Measurements from ENCODE around the gene EEIG1. TPM values are rescaled to one million over a fixed set of nuclear protein-coding genes. Genes with fewer than 3 reads are reported as not detected.
A peak's percentile ranks its signal among the peaks of the same experiment; 100 is the strongest.

The EEIG1 gene
- total and polyA plus RNA-seq, 9 of the 15 experiments (the other 6 are each of a cell fraction or from before 2014, with no cell fraction given): 0.17 to 16.7 (median 3.6) TPM

GRCh38 chr9:128001779-128002298 is 21.1 kb upstream of the EEIG1 start (continued):
- TF ChIP-seq GTF3C2 (IDR thresholded peaks at IDR 0.05; ENCODE audit: borderline replicate concordance, extremely low read depth, insufficient read length): no peak
- no peak for TF ChIP-seq SRSF3 (IDR thresholded peaks at IDR 0.05; ENCODE audit: insufficient read depth, low read length)
- no peak for TF ChIP-seq PRPF4 (IDR thresholded peaks at IDR 0.05; ENCODE audit: insufficient read depth, low read depth, low read length, poor library complexity, severe bottlenecking)
- no peak for TF ChIP-seq SIRT6 (IDR thresholded peaks at IDR 0.05; ENCODE audit: low read depth, low read length)
- TF ChIP-seq NONO (IDR thresholded peaks at IDR 0.05; ENCODE audit: low read depth in 2 of 2, low read length in 1 of 2): no peak; a peak in 1 of 4 replicates
- TF ChIP-seq KLF16 (IDR thresholded peaks at IDR 0.05): no peak
- TF ChIP-seq FOXJ2 (tag; IDR thresholded peaks at IDR 0.05): peak; percentile 65; the same call in 1 of the 2 replicates
- TF ChIP-seq RAD21 (CRISPR knock-in tag; conservative IDR thresholded peaks at IDR 0.05 in 1 of 2, IDR thresholded peaks at IDR 0.05 in 1 of 2): peak; percentile 26 to 28; a peak in 2 of 4 replicates
- no peak for TF ChIP-seq SAFB2 (IDR thresholded peaks at IDR 0.05; ENCODE audit: borderline replicate concordance, low read depth, low read length, severe bottlenecking)
- TF ChIP-seq, protein P1, sequence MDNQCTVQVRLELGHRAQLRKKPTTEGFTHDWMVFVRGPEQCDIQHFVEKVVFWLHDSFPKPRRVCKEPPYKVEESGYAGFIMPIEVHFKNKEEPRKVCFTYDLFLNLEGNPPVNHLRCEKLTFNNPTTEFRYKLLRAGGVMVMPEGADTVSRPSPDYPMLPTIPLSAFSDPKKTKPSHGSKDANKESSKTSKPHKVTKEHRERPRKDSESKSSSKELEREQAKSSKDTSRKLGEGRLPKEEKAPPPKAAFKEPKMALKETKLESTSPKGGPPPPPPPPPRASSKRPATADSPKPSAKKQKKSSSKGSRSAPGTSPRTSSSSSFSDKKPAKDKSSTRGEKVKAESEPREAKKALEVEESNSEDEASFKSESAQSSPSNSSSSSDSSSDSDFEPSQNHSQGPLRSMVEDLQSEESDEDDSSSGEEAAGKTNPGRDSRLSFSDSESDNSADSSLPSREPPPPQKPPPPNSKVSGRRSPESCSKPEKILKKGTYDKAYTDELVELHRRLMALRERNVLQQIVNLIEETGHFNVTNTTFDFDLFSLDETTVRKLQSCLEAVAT (IDR thresholded peaks at IDR 0.05): peak in 1 of 2 experiments; percentile 43; a peak in 1 of 4 replicates
- peak; percentile 81; the same call in 1 of the 2 replicates for TF ChIP-seq GATAD2A (IDR thresholded peaks at IDR 0.05)
- TF ChIP-seq EP400 (IDR thresholded peaks at IDR 0.05): peak; percentile 88
- TF ChIP-seq SMARCA5 (IDR thresholded peaks at IDR 0.05): no peak
- TF ChIP-seq ATF1 (CRISPR knock-in tag; IDR thresholded peaks at IDR 0.05): no peak
- TF ChIP-seq ATF1 (tag; IDR thresholded peaks at IDR 0.05): no peak
- peak; percentile 45; the same call in 1 of the 2 replicates for TF ChIP-seq BACH1 (tag; IDR thresholded peaks at IDR 0.05)
- TF ChIP-seq ZKSCAN3 (CRISPR knock-in tag; IDR thresholded peaks at IDR 0.05): no peak
- TF ChIP-seq BMI1 (IDR thresholded peaks at IDR 0.05; ENCODE audit: low read length): no peak
- peak; percentile 63 for TF ChIP-seq TEAD4 (IDR thresholded peaks at IDR 0.05; ENCODE audit: low read length)
- TF ChIP-seq TEAD4 (CRISPR knock-in tag; IDR thresholded peaks at IDR 0.05; ENCODE audit: borderline replicate concordance): no peak
- TF ChIP-seq KDM1A (IDR thresholded peaks at IDR 0.05): peak; percentile 48 to 55; a peak in 2 of 4 replicates
- peak; percentile 73; the same call in 1 of the 2 replicates for TF ChIP-seq ZNF589 (CRISPR knock-in tag; IDR thresholded peaks at IDR 0.05; ENCODE audit: low read depth)
- TF ChIP-seq NR2F6 (CRISPR knock-in tag; IDR thresholded peaks at IDR 0.05): no peak
- TF ChIP-seq ZNF133 (CRISPR knock-in tag; IDR thresholded peaks at IDR 0.05): peak; percentile 3; the same call in 1 of the 2 replicates
- peak; percentile 85 for TF ChIP-seq CTBP1 (IDR thresholded peaks at IDR 0.05; ENCODE audit: borderline replicate concordance)
- peak; percentile 44; the same call in 1 of the 2 replicates for TF ChIP-seq HDGF (IDR thresholded peaks at IDR 0.05)
- no peak for TF ChIP-seq ZNF830 (CRISPR knock-in tag; IDR thresholded peaks at IDR 0.05)
- peak; percentile 42 to 67; a peak in 3 of 4 replicates for TF ChIP-seq MAZ (CRISPR knock-in tag; conservative IDR thresholded peaks at IDR 0.05 in 1 of 2, IDR thresholded peaks at IDR 0.05 in 1 of 2)

Measured in K562 (cell line).